Measurements from ENCODE around the gene DCP1A. TPM values are rescaled to one million over a fixed set of nuclear protein-coding genes. Genes with fewer than 3 reads are reported as not detected.

DCP1A gene
- polyA plus RNA-seq, 2 donors, result 4.3 to 4.6 TPM

DNA sequence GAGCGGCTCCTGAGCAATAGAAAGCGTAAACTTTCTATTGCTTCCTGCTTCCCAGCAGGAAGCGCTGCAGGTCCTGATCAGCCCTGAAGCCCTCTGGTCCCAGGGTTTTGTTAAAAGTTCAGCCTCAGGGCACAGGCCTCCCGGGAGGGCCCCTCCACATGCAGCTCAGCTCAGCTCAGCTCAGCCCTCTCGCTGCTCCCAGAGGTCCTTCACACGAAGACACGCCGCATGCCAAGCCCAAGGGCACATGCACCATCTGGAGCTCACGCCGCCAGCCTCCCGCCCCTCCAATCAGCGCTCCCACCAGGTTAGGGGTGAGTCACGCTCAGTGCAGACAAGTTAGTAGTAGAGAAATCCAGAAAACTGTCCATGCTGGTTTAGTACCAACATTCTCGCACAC is 104.2 kb downstream of the DCP1A start:
- H3K27ac ChIP-seq (ENCODE audit: low read depth in 2 of 2, low read length in 1 of 2), result peak overlapping the region; percentile 3 to 44
- 46 to 49% methylated on average over 14 of the region's 14 CpGs for WGBS, 2 donors

DNA sequence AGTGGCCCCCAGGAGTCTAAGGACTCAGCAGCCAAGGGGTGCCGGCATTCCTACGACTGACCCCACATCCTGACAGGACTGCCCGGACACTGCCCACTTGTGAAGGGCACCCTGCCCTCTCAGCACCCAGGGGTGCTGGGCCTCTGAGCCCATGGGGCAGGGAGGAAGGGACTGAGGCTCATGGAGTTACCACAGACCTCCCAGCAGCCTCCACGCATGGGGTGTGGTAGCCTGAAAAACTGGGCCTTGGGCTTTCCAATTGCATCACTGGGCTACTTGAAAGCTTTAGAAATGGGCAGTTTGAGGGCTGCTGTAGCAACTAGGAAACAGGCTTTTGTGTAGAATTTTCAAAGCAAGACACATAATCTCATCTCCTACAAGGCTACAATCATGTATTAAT is 104.7 kb downstream of the DCP1A start:
- Histone ChIP-seq H3K9me3 (ENCODE audit: control insufficient read depth in 2 of 2, insufficient read depth in 1 of 2, low read depth in 1 of 2, low read length in 1 of 2) (no peaks in the 10 kb centered on the region), H3K4me3 (ENCODE audit: low read depth in 1 of 2, low read length in 2 of 2) (no peak overlapping the region), H3K4me1 (ENCODE audit: control insufficient read depth in 2 of 2, insufficient read depth in 2 of 2, low read length in 1 of 2) (peaks cover 8 to 34% of the 10 kb centered on the region in 2 donors), H3K36me3 (ENCODE audit: control insufficient read depth in 2 of 2, insufficient read depth in 2 of 2, low read length in 1 of 2) (peaks cover 10 to 42% of the 10 kb centered on the region in 2 donors), H3K27ac (ENCODE audit: low read depth in 2 of 2, low read length in 1 of 2) (peak overlapping the region; percentile 3 to 44), H3K27me3 (ENCODE audit: control insufficient read depth in 1 of 2, insufficient read depth in 2 of 2, low read length in 2 of 2) (no peaks in the 10 kb centered on the region)
- WGBS, 2 donors, result 71 to 82% methylated on average over 4 of the region's 4 CpGs

More for the DNA sequence above, 104.2 kb downstream of the DCP1A start:
- Histone ChIP-seq H3K36me3 (ENCODE audit: control insufficient read depth in 2 of 2, insufficient read depth in 2 of 2, low read length in 1 of 2) (peaks cover 10 to 42% of the 10 kb centered on the region in 2 donors), H3K27me3 (ENCODE audit: control insufficient read depth in 1 of 2, insufficient read depth in 2 of 2, low read length in 2 of 2) (no peaks in the 10 kb centered on the region), H3K9me3 (ENCODE audit: control insufficient read depth in 2 of 2, insufficient read depth in 1 of 2, low read depth in 1 of 2, low read length in 1 of 2) (no peaks in the 10 kb centered on the region), H3K4me3 (ENCODE audit: low read depth in 1 of 2, low read length in 2 of 2) (no peak overlapping the region), H3K4me1 (ENCODE audit: control insufficient read depth in 2 of 2, insufficient read depth in 2 of 2, low read length in 1 of 2) (peaks cover 8 to 33% of the 10 kb centered on the region in 2 donors)

DNA sequence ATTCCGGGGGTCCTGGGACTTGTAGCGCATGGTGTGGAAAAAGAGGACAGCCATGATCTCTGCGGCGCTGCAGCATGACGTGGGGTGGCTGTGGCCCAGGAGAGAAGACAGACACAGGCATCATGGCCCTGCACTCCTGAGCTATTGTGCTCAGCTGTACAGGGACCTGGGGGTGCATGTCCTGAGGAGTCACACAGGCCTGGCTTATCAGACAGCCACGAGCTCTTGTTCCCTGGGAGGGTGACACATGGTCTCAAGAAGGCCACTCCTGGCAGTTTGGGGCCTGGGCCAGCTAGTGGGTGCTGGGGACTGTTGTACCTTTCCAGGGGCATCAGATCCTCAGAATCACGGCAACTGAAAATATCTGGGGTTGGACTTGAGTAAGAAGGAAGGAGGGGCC is 105.2 kb downstream of the DCP1A start:
- Histone ChIP-seq H3K27me3 (ENCODE audit: control insufficient read depth in 1 of 2, insufficient read depth in 2 of 2, low read length in 2 of 2) (no peaks in the 10 kb centered on the region), H3K27ac (ENCODE audit: low read depth in 2 of 2, low read length in 1 of 2) (peak overlapping the region in 1 of 2 donors; percentile 28), H3K4me3 (ENCODE audit: low read depth in 1 of 2, low read length in 2 of 2) (no peak overlapping the region), H3K9me3 (ENCODE audit: control insufficient read depth in 2 of 2, insufficient read depth in 1 of 2, low read depth in 1 of 2, low read length in 1 of 2) (no peaks in the 10 kb centered on the region), H3K4me1 (ENCODE audit: control insufficient read depth in 2 of 2, insufficient read depth in 2 of 2, low read length in 1 of 2) (peaks cover 8 to 34% of the 10 kb centered on the region in 2 donors), H3K36me3 (ENCODE audit: control insufficient read depth in 2 of 2, insufficient read depth in 2 of 2, low read length in 1 of 2) (peaks cover 10 to 42% of the 10 kb centered on the region in 2 donors)
- WGBS, 2 donors, result 82 to 88% methylated on average over 7 of the region's 7 CpGs

DNA sequence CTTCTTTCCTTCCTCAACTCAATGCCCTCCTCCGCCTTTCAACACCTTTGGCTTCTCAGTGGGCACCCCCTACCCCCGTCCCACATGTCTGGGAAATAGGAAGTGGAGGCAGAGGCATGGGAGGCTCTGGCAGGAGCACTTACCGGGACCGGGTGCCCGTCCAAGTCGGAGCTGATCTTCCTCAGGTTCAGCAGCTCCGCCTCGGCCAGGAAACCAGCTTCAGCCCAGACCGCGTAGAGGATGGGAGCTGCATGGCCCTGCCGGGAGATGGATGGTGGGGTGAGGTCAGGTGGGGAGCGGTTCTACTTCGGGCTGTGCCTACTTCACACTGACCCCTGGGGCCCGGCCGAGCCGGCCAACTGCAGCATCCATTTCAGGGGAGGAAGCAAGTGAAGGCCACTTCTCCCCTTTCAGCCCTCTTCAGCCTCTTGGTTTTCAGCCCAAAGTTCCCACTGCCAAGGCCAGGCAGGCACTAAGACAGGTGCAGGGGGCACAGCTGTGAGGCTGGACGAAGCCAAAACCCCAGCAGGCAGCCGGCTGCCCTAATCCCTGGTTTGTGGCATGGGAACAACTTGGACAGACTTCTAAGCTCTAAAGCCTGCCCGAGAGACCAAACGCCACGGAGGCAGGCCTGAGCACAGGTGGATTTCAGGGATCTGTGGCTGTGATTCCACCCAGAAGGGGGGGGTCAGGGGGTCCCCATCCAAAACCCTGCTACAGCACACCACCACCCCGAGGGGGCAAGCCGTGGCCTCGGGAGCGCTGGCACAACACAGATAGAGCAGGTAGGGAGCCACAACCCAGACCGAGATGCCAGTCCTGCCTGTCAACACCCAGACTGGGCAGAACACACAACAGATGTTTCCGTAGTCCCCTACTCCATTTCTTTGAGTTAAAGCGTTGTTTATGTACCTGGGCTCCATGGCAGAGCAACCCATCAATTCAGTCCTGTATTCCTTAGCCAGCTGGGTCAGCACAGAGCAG is 106.1 kb downstream of the DCP1A start:
- WGBS, 2 donors, result 76 to 81% methylated on average over 28 of the region's 28 CpGs
- no peak overlapping the region for H3K27ac ChIP-seq (ENCODE audit: low read depth in 2 of 2, low read length in 1 of 2)
- peaks cover 10 to 44% of the 10 kb centered on the region in 2 donors for H3K36me3 ChIP-seq (ENCODE audit: control insufficient read depth in 2 of 2, insufficient read depth in 2 of 2, low read length in 1 of 2)
- H3K9me3 ChIP-seq (ENCODE audit: control insufficient read depth in 2 of 2, insufficient read depth in 1 of 2, low read depth in 1 of 2, low read length in 1 of 2), result no peaks in the 10 kb centered on the region
- H3K4me3 ChIP-seq (ENCODE audit: low read depth in 1 of 2, low read length in 2 of 2), result no peak overlapping the region
- H3K27me3 ChIP-seq (ENCODE audit: control insufficient read depth in 1 of 2, insufficient read depth in 2 of 2, low read length in 2 of 2), result no peaks in the 10 kb centered on the region
- peaks cover 12 to 41% of the 10 kb centered on the region in 2 donors for H3K4me1 ChIP-seq (ENCODE audit: control insufficient read depth in 2 of 2, insufficient read depth in 2 of 2, low read length in 1 of 2)

DNA sequence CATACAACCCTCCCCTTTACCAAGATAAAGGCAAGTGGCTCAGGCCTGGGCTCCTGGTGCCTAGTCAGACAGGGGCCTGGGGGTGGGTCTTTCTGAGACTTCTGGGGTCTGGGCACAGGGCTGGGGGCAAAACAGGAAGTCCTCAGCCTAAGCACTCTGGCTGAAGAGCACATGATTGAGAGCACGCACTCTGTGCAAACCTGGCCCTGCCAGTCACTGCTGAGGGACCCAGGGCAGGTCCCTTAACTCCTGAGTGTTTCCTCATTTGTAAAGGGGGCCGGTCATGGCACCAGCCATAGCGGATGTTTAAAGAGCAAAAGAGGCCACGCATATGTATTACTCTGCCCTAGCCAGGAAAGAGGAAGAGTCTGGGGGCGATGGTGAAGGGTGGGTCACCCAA is 107.5 kb downstream of the DCP1A start:
- H3K27me3 ChIP-seq (ENCODE audit: control insufficient read depth in 1 of 2, insufficient read depth in 2 of 2, low read length in 2 of 2), result no peaks in the 10 kb centered on the region
- no peak overlapping the region for H3K27ac ChIP-seq (ENCODE audit: low read depth in 2 of 2, low read length in 1 of 2)
- no peak overlapping the region for H3K4me3 ChIP-seq (ENCODE audit: low read depth in 1 of 2, low read length in 2 of 2)
- H3K36me3 ChIP-seq (ENCODE audit: control insufficient read depth in 2 of 2, insufficient read depth in 2 of 2, low read length in 1 of 2), result peaks cover 11 to 57% of the 10 kb centered on the region in 2 donors
- no peaks in the 10 kb centered on the region for H3K9me3 ChIP-seq (ENCODE audit: control insufficient read depth in 2 of 2, insufficient read depth in 1 of 2, low read depth in 1 of 2, low read length in 1 of 2)
- H3K4me1 ChIP-seq (ENCODE audit: control insufficient read depth in 2 of 2, insufficient read depth in 2 of 2, low read length in 1 of 2), result peaks cover 14 to 48% of the 10 kb centered on the region in 2 donors
- 90 to 92% methylated on average over 5 of the region's 5 CpGs for WGBS, 2 donors

DNA sequence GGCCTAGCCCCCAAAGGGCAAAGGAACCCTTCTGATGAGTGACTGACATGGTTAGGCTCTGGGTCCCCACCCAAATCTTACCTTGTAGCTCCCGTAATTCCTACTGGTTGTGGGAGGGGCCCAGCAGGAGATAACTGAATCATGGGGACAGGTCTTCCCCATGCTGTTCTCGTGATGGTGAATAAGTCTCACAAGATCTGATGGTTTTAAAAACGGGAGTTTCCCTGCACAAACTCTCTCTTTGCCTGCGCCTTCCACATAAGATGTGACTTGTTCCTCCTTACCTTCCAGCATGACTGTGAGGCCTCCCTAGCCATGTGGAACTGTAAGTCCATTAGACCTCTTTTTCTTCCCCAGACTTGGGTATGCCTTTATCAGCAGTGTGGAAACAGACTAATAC is 108.5 kb downstream of the DCP1A start:
- Histone ChIP-seq H3K9me3 (ENCODE audit: control insufficient read depth in 2 of 2, insufficient read depth in 1 of 2, low read depth in 1 of 2, low read length in 1 of 2) (no peaks in the 10 kb centered on the region), H3K4me3 (ENCODE audit: low read depth in 1 of 2, low read length in 2 of 2) (no peak overlapping the region), H3K36me3 (ENCODE audit: control insufficient read depth in 2 of 2, insufficient read depth in 2 of 2, low read length in 1 of 2) (peaks cover 19 to 66% of the 10 kb centered on the region in 2 donors), H3K4me1 (ENCODE audit: control insufficient read depth in 2 of 2, insufficient read depth in 2 of 2, low read length in 1 of 2) (peaks cover 14 to 45% of the 10 kb centered on the region in 2 donors), H3K27me3 (ENCODE audit: control insufficient read depth in 1 of 2, insufficient read depth in 2 of 2, low read length in 2 of 2) (no peaks in the 10 kb centered on the region), H3K27ac (ENCODE audit: low read depth in 2 of 2, low read length in 1 of 2) (peak overlapping the region; percentile 30 to 58)
- 76 to 77% methylated on average over 4 of the region's 4 CpGs for whole genome bisulfite sequencing, 2 donors

DNA sequence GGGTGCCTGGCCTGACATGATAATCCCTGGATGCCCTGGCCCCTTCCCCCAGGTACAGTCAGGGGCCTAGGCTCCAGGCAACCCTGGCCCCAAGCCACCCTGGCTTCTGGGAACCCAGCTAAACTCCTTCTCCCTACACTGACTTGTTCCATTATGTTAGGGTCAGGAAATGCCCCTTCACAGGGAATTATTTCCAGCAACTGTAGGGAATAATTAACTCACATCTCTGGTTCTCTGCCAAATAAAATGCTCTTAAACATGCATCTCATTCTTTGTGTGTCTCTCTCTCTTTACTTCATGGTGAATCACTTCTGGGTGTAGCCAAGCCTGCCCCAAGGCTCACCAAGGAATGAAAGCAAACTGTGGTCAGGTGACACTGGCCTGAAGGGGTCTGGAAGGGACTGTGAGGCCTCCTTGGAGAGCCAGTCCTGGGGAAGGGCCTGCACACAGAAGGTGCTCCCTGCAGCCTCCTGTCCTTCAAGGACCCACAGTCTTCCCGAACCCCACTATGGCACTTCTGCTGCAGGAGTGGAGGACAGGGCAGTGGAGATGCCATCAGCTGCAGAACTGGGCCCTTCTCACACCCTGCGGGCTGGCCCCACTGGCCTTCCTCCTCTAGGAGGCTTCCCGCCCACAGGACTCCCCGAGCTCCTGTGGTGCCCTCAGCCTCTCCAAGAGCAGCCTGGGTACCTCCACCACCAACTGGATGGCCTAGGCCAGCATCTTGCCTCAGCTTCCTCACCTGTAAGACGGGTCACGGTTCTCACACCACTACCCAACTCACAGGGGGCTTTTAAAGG is 109.1 kb downstream of the DCP1A start:
- peaks cover 22 to 68% of the 10 kb centered on the region in 2 donors for H3K36me3 ChIP-seq (ENCODE audit: control insufficient read depth in 2 of 2, insufficient read depth in 2 of 2, low read length in 1 of 2)
- WGBS, 2 donors, result 74 to 83% methylated on average over 6 of the region's 6 CpGs

DNA sequence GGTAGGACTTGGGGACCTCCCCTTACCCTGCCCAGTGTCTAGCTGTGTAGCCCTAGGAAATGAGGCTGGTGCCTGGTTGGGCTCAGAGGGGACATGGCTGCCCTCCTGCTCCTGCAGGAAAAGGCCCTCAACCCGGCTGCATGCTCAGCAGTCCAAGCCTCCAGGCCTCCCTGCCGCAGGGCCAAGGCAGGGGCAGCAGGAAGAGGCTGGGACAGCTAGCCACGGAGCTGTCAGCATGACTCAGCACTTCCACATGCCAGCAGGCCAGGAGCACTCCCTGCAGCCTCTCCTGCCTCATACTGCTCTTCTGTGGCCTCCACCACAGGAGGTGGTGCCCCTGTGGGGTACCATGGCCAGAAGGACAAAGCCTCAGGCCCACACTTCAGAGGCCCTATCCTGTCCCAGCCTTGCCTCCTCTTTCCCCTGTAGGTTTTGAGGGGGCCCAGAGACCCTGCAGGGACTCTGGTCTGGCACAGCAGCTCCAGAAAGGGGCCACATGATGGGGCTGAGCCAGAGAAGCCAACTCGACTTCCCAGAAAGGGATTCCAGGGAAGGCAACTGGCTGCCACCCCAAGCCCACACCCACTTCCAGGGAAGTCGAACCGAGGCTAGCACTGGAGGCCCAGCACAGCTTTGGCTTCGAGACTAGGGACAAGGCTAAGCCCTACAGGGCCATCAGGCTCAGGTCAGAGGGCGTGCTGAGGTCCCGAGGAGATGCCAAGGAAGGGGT is 111.1 kb downstream of the DCP1A start:
- Histone ChIP-seq H3K4me1 (ENCODE audit: control insufficient read depth in 2 of 2, insufficient read depth in 2 of 2, low read length in 1 of 2) (peaks cover 7 to 24% of the 10 kb centered on the region in 2 donors), H3K27ac (ENCODE audit: low read depth in 2 of 2, low read length in 1 of 2) (peak overlapping the region; percentile 26 to 37), H3K36me3 (ENCODE audit: control insufficient read depth in 2 of 2, insufficient read depth in 2 of 2, low read length in 1 of 2) (peaks cover 22 to 71% of the 10 kb centered on the region in 2 donors)

More for the DNA sequence above, 109.1 kb downstream of the DCP1A start:
- H3K27ac ChIP-seq (ENCODE audit: low read depth in 2 of 2, low read length in 1 of 2), result peak overlapping the region; percentile 30 to 75
- no peak overlapping the region for H3K4me3 ChIP-seq (ENCODE audit: low read depth in 1 of 2, low read length in 2 of 2)
- no peaks in the 10 kb centered on the region for H3K27me3 ChIP-seq (ENCODE audit: control insufficient read depth in 1 of 2, insufficient read depth in 2 of 2, low read length in 2 of 2)
- peaks cover 14 to 38% of the 10 kb centered on the region in 2 donors for H3K4me1 ChIP-seq (ENCODE audit: control insufficient read depth in 2 of 2, insufficient read depth in 2 of 2, low read length in 1 of 2)
- H3K9me3 ChIP-seq (ENCODE audit: control insufficient read depth in 2 of 2, insufficient read depth in 1 of 2, low read depth in 1 of 2, low read length in 1 of 2), result no peaks in the 10 kb centered on the region

DNA sequence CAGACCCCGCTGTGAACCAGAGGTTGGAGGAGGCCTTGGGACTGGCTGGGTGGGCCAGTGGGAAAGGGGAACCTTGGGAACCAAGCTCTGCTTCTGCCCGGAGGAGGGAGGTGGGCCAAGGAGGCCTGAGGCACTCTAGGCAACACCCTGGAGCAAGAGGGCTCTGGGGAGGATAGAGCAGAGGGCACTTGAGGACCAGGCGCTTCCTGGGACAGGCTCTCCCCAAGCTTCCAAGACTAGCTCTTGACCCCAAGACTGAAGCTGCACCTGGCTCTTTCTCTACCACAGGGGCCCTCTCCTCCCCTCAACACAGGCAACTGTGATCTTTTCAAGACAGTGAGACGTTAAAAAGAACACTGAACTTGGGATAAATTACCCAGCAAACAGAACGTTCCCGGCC is 111.8 kb downstream of the DCP1A start:
- WGBS, 2 donors, result 73 to 81% methylated on average over 6 of the region's 6 CpGs
- Histone ChIP-seq H3K4me3 (ENCODE audit: low read depth in 1 of 2, low read length in 2 of 2) (no peak overlapping the region), H3K27me3 (ENCODE audit: control insufficient read depth in 1 of 2, insufficient read depth in 2 of 2, low read length in 2 of 2) (no peaks in the 10 kb centered on the region), H3K4me1 (ENCODE audit: control insufficient read depth in 2 of 2, insufficient read depth in 2 of 2, low read length in 1 of 2) (peaks cover 7 to 24% of the 10 kb centered on the region in 2 donors), H3K27ac (ENCODE audit: low read depth in 2 of 2, low read length in 1 of 2) (no peak overlapping the region), H3K9me3 (ENCODE audit: control insufficient read depth in 2 of 2, insufficient read depth in 1 of 2, low read depth in 1 of 2, low read length in 1 of 2) (no peaks in the 10 kb centered on the region), H3K36me3 (ENCODE audit: control insufficient read depth in 2 of 2, insufficient read depth in 2 of 2, low read length in 1 of 2) (peaks cover 22 to 70% of the 10 kb centered on the region in 2 donors)

More for the DNA sequence above, 111.1 kb downstream of the DCP1A start:
- H3K9me3 ChIP-seq (ENCODE audit: control insufficient read depth in 2 of 2, insufficient read depth in 1 of 2, low read depth in 1 of 2, low read length in 1 of 2), result no peaks in the 10 kb centered on the region
- no peaks in the 10 kb centered on the region for H3K27me3 ChIP-seq (ENCODE audit: control insufficient read depth in 1 of 2, insufficient read depth in 2 of 2, low read length in 2 of 2)
- 40 to 51% methylated on average over 9 of the region's 9 CpGs for WGBS, 2 donors
- H3K4me3 ChIP-seq (ENCODE audit: low read depth in 1 of 2, low read length in 2 of 2), result no peak overlapping the region

All from esophagus (tissue), 2 donors.